Measurements from ENCODE around the gene KDM7A.

DNA sequence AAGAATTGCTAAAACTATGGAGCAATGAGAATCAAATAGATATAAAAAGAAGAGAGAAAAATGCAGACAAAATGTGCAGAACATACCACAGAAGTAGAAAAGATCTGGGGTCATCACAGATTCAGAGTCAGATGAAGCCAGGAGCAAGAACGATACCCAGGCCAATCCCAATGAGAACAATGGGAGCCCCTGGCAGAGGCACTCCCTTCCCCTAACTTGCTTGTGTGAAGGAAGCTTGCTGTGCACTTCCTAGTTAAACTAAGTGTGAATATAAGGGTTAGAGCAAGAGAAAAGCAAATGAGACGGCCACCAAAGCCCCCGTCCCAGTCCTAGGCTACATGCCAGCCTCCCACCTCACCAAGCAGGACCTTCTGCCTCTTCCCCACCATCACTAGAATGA lies 126.7 kb downstream of the KDM7A start:
- TF ChIP-seq, protein P1, sequence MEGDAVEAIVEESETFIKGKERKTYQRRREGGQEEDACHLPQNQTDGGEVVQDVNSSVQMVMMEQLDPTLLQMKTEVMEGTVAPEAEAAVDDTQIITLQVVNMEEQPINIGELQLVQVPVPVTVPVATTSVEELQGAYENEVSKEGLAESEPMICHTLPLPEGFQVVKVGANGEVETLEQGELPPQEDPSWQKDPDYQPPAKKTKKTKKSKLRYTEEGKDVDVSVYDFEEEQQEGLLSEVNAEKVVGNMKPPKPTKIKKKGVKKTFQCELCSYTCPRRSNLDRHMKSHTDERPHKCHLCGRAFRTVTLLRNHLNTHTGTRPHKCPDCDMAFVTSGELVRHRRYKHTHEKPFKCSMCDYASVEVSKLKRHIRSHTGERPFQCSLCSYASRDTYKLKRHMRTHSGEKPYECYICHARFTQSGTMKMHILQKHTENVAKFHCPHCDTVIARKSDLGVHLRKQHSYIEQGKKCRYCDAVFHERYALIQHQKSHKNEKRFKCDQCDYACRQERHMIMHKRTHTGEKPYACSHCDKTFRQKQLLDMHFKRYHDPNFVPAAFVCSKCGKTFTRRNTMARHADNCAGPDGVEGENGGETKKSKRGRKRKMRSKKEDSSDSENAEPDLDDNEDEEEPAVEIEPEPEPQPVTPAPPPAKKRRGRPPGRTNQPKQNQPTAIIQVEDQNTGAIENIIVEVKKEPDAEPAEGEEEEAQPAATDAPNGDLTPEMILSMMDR (conservative IDR thresholded peaks at IDR 0.05; ENCODE audit: low read depth, low read length) = no peak
- no peak for TF ChIP-seq BHLHE40 (IDR thresholded peaks at IDR 0.05; ENCODE audit: low read depth, low read length)
- no peak for TF ChIP-seq RFX5 (IDR thresholded peaks at IDR 0.05; ENCODE audit: low read depth, low read length)
- TF ChIP-seq, protein P2, sequence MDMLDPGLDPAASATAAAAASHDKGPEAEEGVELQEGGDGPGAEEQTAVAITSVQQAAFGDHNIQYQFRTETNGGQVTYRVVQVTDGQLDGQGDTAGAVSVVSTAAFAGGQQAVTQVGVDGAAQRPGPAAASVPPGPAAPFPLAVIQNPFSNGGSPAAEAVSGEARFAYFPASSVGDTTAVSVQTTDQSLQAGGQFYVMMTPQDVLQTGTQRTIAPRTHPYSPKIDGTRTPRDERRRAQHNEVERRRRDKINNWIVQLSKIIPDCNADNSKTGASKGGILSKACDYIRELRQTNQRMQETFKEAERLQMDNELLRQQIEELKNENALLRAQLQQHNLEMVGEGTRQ (IDR thresholded peaks at IDR 0.05; ENCODE audit: low read depth, low read length) = no peak
- TF ChIP-seq POLR2A (IDR thresholded peaks at IDR 0.05; ENCODE audit: low read depth, low read length) = no peak
- TF ChIP-seq, protein P3, sequence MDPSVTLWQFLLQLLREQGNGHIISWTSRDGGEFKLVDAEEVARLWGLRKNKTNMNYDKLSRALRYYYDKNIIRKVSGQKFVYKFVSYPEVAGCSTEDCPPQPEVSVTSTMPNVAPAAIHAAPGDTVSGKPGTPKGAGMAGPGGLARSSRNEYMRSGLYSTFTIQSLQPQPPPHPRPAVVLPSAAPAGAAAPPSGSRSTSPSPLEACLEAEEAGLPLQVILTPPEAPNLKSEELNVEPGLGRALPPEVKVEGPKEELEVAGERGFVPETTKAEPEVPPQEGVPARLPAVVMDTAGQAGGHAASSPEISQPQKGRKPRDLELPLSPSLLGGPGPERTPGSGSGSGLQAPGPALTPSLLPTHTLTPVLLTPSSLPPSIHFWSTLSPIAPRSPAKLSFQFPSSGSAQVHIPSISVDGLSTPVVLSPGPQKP (IDR thresholded peaks at IDR 0.05; ENCODE audit: borderline replicate concordance, low read depth, low read length) = no peak
- TF ChIP-seq RAD21 (IDR thresholded peaks at IDR 0.05; ENCODE audit: low read length) = no peak
- TF ChIP-seq SMC3 (IDR thresholded peaks at IDR 0.05; ENCODE audit: low read depth, low read length) = no peak
- TF ChIP-seq CEBPB (IDR thresholded peaks at IDR 0.05; ENCODE audit: low read depth, low read length) = no peak
- no peak for TF ChIP-seq MXI1 (IDR thresholded peaks at IDR 0.05; ENCODE audit: borderline replicate concordance, low read depth, low read length)
- no peak for TF ChIP-seq MAZ (IDR thresholded peaks at IDR 0.05; ENCODE audit: borderline replicate concordance, low read depth, low read length)
- TF ChIP-seq RCOR1 (IDR thresholded peaks at IDR 0.05; ENCODE audit: insufficient replicate concordance, low read length) = no peak
- no peak for TF ChIP-seq FOS (IDR thresholded peaks at IDR 0.05; ENCODE audit: low read depth, low read length)
- TF ChIP-seq MAFK (IDR thresholded peaks at IDR 0.05; ENCODE audit: low read depth, low read length) = no peak
